ENCODE measurements around the gene ERCC1. TPM values are rescaled to one million over a fixed set of nuclear protein-coding genes. Genes with fewer than 3 reads are reported as not detected.

ERCC1 gene
- total RNA-seq, 1 experiment from 2014 or later, result 43.7 TPM

DNA sequence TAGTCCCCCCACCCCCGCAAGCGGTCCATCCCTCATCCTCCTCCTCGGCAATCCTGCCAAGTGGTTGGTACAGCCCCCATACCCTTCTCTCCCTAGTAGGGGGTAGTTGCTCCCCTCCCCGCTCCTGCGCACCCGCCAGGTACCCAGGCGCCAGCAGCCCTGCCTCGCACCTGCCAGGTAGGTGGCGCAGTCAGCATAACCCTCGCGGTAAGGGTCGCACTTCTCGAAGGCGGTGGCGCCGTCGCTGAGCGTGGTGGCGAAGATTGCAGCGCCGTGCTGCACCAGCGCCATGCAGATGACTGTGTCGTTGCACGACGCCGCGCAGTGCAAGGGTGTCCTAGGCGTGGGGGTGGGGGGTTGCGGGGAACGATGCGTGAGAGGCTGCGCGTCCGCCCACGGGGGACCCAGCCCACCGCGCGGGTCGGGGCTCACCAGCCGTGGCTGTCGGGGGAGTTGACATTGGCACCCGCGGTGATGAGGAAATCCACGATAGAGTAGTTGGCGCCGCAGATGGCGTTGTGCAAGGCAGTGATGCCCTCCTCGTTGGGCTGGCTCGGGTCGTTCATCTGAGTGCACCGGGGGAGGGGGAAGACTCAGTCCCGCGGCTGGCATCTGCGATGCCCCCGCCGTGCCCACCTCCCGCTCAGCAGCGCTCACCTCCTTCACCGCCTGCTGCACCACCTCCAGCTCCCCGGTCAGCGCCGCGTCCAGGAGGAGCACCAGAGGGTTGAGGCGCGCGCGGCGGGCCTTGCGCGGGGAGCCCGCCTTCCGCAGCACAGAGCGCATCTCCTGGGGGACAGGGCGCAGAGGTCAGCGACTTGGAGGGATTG, 38.1 kb downstream of the ERCC1 start:
- CTCF ChIA-PET, result interaction anchor here (0.8 to 2.2 kb wide), 6 partner anchors 9 to 308 kb away, joined by 3 to 13 read pairs (median 6); no protein-coding TSS in a partner anchor
- DNase-seq (ENCODE audit: low spot score) (peak; percentile 67), ATAC-seq (peak; percentile 84)
- POLR2A ChIA-PET, result no interaction called here
- no peaks in the 10 kb centered on the region for H3K4me1 Mint-ChIP-seq
- H3K4me3 Mint-ChIP-seq, result peak overlapping the region; percentile 58
- no peaks in the 10 kb centered on the region for H3K36me3 Mint-ChIP-seq
- no peak overlapping the region for H3K27ac Mint-ChIP-seq
- H3K9me3 Mint-ChIP-seq, result no peaks in the 10 kb centered on the region
- peaks cover 46% of the 10 kb centered on the region for H3K27me3 Mint-ChIP-seq (ENCODE audit: low read depth)
- TF ChIP-seq TEAD4 (CRISPR knock-in tag; IDR thresholded peaks at IDR 0.05) (peak; percentile 94), RELA (CRISPR knock-in tag; IDR thresholded peaks at IDR 0.05; ENCODE audit: borderline replicate concordance) (peak; percentile 93), ZNF416 (CRISPR knock-in tag; IDR thresholded peaks at IDR 0.05) (no peak), JAZF1 (CRISPR knock-in tag; IDR thresholded peaks at IDR 0.05) (no peak), SP1 (CRISPR knock-in tag; conservative IDR thresholded peaks at IDR 0.05) (peak; percentile 85), ZNF396 (CRISPR knock-in tag; IDR thresholded peaks at IDR 0.05; ENCODE audit: borderline replicate concordance) (no peak), ZNF263 (CRISPR knock-in tag; IDR thresholded peaks at IDR 0.05; ENCODE audit: low read depth) (peak; percentile 74), NFYB (CRISPR knock-in tag; conservative IDR thresholded peaks at IDR 0.05; ENCODE audit: low read depth) (peak; percentile 63), GRHL2 (CRISPR knock-in tag; IDR thresholded peaks at IDR 0.05; ENCODE audit: insufficient replicate concordance, severe bottlenecking) (no peak), ELF4 (CRISPR knock-in tag; IDR thresholded peaks at IDR 0.05; ENCODE audit: low read depth) (peak; percentile 67; the same call in 1 of the 2 replicates), ZNF138 (CRISPR knock-in tag; conservative IDR thresholded peaks at IDR 0.05) (peak; percentile 92; the same call in 1 of the 2 replicates), NR2C2 (CRISPR knock-in tag; IDR thresholded peaks at IDR 0.05) (peak; percentile 76), NFE2L1 (CRISPR knock-in tag; IDR thresholded peaks at IDR 0.05) (peak; percentile 95; the same call in 1 of the 2 replicates), TP53 (CRISPR knock-in tag; IDR thresholded peaks at IDR 0.05) (peak; percentile 97), ZNF219 (CRISPR knock-in tag; IDR thresholded peaks at IDR 0.05; ENCODE audit: borderline replicate concordance) (peak; percentile 81; the same call in 1 of the 2 replicates), ZBTB21 (CRISPR knock-in tag; IDR thresholded peaks at IDR 0.05; ENCODE audit: borderline replicate concordance) (peak; percentile 95), ZNF232 (CRISPR knock-in tag; IDR thresholded peaks at IDR 0.05) (peak; percentile 98), ETV6 (CRISPR knock-in tag; IDR thresholded peaks at IDR 0.05) (peak; percentile 94)
- TF ChIP-seq, protein P1, sequence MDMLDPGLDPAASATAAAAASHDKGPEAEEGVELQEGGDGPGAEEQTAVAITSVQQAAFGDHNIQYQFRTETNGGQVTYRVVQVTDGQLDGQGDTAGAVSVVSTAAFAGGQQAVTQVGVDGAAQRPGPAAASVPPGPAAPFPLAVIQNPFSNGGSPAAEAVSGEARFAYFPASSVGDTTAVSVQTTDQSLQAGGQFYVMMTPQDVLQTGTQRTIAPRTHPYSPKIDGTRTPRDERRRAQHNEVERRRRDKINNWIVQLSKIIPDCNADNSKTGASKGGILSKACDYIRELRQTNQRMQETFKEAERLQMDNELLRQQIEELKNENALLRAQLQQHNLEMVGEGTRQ (CRISPR knock-in tag; IDR thresholded peaks at IDR 0.05), result 0 out of 2 replicates have a peak, but pooled peaks have one; percentile 20
- TF ChIP-seq, protein P2, sequence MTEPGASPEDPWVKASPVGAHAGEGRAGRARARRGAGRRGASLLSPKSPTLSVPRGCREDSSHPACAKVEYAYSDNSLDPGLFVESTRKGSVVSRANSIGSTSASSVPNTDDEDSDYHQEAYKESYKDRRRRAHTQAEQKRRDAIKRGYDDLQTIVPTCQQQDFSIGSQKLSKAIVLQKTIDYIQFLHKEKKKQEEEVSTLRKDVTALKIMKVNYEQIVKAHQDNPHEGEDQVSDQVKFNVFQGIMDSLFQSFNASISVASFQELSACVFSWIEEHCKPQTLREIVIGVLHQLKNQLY (CRISPR knock-in tag; IDR thresholded peaks at IDR 0.05), result peak; percentile 90; the same call in 1 of the 2 replicates
- TF ChIP-seq, protein P3, sequence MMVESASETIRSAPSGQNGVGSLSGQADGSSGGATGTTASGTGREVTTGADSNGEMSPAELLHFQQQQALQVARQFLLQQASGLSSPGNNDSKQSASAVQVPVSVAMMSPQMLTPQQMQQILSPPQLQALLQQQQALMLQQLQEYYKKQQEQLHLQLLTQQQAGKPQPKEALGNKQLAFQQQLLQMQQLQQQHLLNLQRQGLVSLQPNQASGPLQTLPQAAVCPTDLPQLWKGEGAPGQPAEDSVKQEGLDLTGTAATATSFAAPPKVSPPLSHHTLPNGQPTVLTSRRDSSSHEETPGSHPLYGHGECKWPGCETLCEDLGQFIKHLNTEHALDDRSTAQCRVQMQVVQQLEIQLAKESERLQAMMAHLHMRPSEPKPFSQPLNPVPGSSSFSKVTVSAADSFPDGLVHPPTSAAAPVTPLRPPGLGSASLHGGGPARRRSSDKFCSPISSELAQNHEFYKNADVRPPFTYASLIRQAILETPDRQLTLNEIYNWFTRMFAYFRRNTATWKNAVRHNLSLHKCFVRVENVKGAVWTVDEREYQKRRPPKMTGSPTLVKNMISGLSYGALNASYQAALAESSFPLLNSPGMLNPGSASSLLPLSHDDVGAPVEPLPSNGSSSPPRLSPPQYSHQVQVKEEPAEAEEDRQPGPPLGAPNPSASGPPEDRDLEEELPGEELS (CRISPR knock-in tag; IDR thresholded peaks at IDR 0.05), result peak; percentile 99
- TF ChIP-seq, protein P4, sequence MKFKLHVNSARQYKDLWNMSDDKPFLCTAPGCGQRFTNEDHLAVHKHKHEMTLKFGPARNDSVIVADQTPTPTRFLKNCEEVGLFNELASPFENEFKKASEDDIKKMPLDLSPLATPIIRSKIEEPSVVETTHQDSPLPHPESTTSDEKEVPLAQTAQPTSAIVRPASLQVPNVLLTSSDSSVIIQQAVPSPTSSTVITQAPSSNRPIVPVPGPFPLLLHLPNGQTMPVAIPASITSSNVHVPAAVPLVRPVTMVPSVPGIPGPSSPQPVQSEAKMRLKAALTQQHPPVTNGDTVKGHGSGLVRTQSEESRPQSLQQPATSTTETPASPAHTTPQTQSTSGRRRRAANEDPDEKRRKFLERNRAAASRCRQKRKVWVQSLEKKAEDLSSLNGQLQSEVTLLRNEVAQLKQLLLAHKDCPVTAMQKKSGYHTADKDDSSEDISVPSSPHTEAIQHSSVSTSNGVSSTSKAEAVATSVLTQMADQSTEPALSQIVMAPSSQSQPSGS (CRISPR knock-in tag; IDR thresholded peaks at IDR 0.05; ENCODE audit: borderline replicate concordance, low read depth), result peak; percentile 91
- TF ChIP-seq, protein P5, sequence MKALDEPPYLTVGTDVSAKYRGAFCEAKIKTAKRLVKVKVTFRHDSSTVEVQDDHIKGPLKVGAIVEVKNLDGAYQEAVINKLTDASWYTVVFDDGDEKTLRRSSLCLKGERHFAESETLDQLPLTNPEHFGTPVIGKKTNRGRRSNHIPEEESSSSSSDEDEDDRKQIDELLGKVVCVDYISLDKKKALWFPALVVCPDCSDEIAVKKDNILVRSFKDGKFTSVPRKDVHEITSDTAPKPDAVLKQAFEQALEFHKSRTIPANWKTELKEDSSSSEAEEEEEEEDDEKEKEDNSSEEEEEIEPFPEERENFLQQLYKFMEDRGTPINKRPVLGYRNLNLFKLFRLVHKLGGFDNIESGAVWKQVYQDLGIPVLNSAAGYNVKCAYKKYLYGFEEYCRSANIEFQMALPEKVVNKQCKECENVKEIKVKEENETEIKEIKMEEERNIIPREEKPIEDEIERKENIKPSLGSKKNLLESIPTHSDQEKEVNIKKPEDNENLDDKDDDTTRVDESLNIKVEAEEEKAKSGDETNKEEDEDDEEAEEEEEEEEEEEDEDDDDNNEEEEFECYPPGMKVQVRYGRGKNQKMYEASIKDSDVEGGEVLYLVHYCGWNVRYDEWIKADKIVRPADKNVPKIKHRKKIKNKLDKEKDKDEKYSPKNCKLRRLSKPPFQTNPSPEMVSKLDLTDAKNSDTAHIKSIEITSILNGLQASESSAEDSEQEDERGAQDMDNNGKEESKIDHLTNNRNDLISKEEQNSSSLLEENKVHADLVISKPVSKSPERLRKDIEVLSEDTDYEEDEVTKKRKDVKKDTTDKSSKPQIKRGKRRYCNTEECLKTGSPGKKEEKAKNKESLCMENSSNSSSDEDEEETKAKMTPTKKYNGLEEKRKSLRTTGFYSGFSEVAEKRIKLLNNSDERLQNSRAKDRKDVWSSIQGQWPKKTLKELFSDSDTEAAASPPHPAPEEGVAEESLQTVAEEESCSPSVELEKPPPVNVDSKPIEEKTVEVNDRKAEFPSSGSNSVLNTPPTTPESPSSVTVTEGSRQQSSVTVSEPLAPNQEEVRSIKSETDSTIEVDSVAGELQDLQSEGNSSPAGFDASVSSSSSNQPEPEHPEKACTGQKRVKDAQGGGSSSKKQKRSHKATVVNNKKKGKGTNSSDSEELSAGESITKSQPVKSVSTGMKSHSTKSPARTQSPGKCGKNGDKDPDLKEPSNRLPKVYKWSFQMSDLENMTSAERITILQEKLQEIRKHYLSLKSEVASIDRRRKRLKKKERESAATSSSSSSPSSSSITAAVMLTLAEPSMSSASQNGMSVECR (CRISPR knock-in tag; IDR thresholded peaks at IDR 0.05; ENCODE audit: borderline replicate concordance), result peak; percentile 96
- TF ChIP-seq, protein P6, sequence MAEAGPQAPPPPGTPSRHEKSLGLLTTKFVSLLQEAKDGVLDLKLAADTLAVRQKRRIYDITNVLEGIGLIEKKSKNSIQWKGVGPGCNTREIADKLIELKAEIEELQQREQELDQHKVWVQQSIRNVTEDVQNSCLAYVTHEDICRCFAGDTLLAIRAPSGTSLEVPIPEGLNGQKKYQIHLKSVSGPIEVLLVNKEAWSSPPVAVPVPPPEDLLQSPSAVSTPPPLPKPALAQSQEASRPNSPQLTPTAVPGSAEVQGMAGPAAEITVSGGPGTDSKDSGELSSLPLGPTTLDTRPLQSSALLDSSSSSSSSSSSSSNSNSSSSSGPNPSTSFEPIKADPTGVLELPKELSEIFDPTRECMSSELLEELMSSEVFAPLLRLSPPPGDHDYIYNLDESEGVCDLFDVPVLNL (CRISPR knock-in tag; IDR thresholded peaks at IDR 0.05; ENCODE audit: borderline replicate concordance, low read depth), result peak; percentile 96
- TF ChIP-seq, protein P7, sequence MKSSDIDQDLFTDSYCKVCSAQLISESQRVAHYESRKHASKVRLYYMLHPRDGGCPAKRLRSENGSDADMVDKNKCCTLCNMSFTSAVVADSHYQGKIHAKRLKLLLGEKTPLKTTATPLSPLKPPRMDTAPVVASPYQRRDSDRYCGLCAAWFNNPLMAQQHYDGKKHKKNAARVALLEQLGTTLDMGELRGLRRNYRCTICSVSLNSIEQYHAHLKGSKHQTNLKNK (CRISPR knock-in tag; IDR thresholded peaks at IDR 0.05), result no peak

All from WTC11 (cell line).